HL-60 (cell line): ENCODE results near the gene BABAM1.

Experiments
- CTCF ChIP-seq: IDR thresholded peaks from one replicate; pipeline ENCODE4 v1.5.1; 2011; ENCODE audit warnings: low read length, control low read depth, inconsistent platforms; ENCODE audit not compliant: insufficient read depth
- GABPA ChIP-seq: IDR thresholded peaks from 2 replicates; pipeline ENCODE4 v1.6.1; 2012; ENCODE audit warnings: low read depth

- TF ChIP-seq CTCF: no peak
- TF ChIP-seq GABPA: no peak
These were observed 53.2 kb downstream of the BABAM1 start for GRCh38 chr19:17320435-17320834.
